T-helper 1 cell (primary cell): ENCODE results near the gene SPATA20.

Source experiments
- DNase-seq, 5 donors: peaks; one replicate each; pipeline ENCODE4 v3.0.0-alpha.2; 2012 to 2020

SPATA20 gene

DNA sequence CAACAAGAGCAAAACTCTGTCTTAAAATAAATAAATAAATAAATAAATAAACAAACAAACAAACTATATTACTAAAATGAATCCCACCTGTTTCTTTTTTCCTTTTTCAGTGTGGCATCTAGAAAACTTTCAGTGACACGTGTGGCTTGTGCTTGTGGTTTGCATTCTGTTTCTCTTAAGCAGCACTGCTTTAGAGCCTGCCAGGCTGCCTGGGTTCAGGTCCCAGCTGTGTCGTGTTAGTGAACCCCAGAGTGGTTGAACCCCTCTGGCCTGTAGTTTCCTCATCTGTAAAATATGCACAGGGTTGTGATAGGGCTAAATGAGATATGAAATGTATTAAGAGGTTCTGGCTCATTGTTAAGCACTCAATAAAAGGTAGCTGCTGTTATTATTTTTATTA, 26.5 kb upstream of the SPATA20 start:
- DNase-seq: no peak

DNA sequence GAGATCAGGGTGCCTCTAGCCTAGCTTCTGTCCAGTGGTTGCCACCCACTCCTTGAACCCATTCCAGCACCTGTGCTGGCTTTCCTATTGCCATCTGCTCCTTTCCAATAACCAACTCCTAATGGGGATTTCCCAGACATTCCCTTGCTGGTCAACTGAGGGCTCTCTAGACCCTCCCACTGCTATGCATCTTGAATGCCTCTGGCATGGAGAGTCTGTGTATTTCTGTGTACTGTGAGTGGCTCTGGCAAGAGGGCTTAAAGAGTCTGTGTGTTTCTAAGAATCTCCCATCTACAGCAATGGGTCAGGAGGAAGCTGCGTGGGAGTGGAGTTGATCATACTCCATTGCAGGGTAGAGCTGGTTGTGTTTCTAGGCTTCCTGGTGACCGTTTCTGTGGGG, 25.5 kb upstream of the SPATA20 start:
- no peak for DNase-seq

DNA sequence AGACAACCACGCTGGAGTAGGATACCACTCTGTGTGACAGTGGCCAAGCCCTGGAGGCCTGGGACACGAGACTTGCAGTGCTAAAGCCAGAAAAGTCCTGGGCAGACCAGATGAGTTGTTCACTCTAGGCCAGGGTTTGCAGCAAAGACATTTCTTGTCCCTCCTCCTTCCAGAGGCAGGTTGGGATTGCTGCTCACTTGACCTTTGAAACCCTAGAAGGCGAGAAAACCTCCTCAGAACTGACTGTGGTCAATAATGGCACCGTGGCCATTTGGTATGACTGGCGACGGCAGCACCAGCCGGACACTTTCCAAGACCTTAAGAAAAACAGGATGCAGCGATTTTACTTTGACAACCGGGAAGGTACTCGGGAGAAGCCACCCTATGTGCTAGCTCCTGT, 24.2 kb upstream of the SPATA20 start:
- DNase-seq: no peak

DNA sequence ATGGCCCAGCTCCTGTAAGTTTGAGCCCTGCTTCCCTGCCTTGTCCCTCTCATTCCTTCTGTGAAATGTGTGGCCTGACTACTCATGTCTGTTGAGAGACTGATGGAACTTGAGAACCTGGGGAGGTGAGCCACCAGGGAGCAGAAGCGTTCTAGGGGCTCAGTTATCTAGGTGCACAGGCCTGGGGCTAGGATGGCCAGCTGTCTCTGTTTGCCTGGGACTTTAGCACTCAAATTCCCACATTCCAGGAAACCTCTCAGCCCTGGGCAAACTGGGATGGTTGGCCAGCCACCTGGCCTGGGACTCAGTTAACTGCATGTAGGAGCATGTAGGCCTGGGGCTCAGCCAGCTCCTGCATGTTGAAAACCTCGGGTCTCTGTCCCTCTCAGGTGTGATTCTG, 23.8 kb upstream of the SPATA20 start:
- DNase-seq: no peak

GRCh38 chr17:50524838-50525237, 22.1 kb upstream of the SPATA20 start:
- DNase-seq: no peak

- DNase-seq: no peak
These were observed 19.7 kb upstream of the SPATA20 start for GRCh38 chr17:50527155-50527762.

- no peak for DNase-seq
These were observed 19.0 kb upstream of the SPATA20 start for GRCh38 chr17:50527949-50528474.

- DNase-seq: no peak
These were observed 17.1 kb upstream of the SPATA20 start for GRCh38 chr17:50529849-50530248.

GRCh38 chr17:50531428-50532025, 15.4 kb upstream of the SPATA20 start:
- no peak for DNase-seq

GRCh38 chr17:50532452-50533024, 14.4 kb upstream of the SPATA20 start, which contains the start of gene EPN3:
Gene EPN3 (plus strand): TSS chr17:50532735. CDS start chr17:50536557, 3,822 bp downstream.
- DNase-seq: no peak

- no peak for DNase-seq
These were observed 13.8 kb upstream of the SPATA20 start for GRCh38 chr17:50533185-50533584.

- DNase-seq: no peak
These were observed 13.2 kb upstream of the SPATA20 start for GRCh38 chr17:50533720-50534148.

- DNase-seq: no peak
These were observed 12.6 kb upstream of the SPATA20 start for GRCh38 chr17:50534222-50534978.

GRCh38 chr17:50534979-50535326, 12.0 kb upstream of the SPATA20 start:
- DNase-seq: no peak

- no peak for DNase-seq
These were observed 11.6 kb upstream of the SPATA20 start for GRCh38 chr17:50535407-50535806.

DNA sequence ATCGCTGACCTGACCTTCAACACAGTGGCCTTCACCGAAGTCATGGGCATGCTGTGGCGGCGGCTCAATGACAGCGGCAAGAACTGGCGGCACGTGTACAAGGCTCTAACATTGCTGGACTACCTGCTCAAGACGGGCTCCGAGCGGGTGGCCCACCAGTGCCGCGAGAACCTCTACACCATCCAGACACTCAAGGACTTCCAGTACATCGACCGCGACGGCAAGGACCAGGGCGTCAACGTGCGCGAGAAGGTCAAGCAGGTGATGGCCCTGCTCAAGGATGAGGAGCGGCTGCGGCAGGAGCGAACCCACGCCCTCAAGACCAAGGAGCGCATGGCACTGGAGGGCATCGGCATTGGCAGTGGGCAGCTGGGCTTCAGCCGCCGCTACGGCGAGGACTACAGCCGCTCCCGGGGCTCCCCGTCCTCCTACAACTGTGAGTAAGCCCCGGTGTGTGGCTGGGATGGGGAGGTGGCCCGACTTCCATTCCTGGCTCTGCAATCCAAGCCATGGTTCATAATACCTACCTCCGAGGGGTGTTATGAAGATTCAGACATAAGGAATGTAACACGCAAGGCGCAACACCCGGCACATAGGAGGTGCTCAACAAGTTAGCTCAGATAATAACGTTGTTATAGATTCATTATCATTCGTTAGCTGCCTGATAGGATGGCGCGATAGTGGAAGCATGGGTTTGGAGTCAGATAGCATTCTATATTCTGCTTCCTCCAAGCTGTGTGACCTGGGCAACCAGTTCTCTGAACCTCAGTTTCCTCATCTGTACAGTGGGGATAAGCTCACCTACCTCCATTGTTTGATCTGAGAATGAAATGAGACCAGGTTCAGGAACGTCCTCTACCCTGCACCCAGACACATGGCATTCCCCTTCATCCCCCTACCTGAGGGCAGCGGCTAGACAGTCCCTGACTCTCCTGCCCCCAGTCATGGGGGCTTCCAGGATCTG, 10.0 kb upstream of the SPATA20 start:
- DNase-seq: no peak

DNA sequence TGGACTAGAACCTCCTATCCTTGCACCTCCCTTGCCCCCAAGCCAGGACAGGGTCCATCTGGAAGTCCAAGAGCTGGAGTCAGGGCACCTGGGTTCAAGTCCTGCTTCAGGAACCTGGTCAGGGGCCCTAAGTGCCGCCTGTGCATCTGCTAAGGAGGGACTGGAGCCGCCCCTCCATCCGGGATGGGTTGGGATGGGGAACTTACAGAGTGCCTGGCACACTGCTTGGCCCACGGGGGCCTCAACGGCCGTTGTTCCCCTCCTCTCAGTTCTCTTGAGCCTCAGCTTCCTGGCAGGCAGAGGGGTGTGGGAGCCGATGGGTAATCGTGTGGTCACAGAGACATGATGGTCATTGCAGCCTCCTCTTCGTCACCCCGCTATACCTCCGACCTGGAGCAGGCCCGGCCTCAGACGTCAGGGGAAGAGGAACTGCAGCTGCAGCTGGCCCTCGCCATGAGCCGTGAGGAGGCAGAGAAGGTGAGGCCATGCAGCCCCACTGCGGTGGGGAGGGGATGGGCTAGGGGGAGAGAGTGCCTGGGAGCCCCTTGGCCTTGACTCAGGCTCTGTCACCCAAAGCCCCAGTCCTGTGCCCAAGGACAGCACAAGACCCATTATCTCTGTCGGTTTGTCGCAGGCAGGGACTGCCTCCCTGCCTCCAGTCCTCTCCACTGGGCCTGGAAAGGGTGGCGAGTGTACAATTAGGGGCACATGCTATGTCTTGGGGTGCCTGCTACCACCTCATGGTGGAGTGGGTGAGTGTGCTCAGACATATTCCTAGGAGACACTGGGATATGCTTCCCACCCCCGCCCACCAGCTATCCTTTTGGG, 9.0 kb upstream of the SPATA20 start:
- no peak for DNase-seq

GRCh38 chr17:50538549-50539410, 8.2 kb upstream of the SPATA20 start:
- DNase-seq: no peak

- DNase-seq: no peak
These were observed 7.0 kb upstream of the SPATA20 start for GRCh38 chr17:50539762-50540559.
